Measurements from ENCODE around the gene CCT8.
"Not testable (repeated sequence)": the region's sequence is repeated elsewhere in the genome, so short reads cannot be mapped to it uniquely, and the experiment has no call there.

Gene CCT8

GRCh38 chr21:29018540-29018939 is 54.9 kb downstream of the CCT8 start:
- DNase-seq (ENCODE audit: low read depth, low spot score), result no peak

- DNase-seq (ENCODE audit: low read depth, low spot score), result no peak
Observed at GRCh38 chr21:29017639-29018237, 55.7 kb downstream of the CCT8 start.

GRCh38 chr21:29011236-29011635 is 62.2 kb downstream of the CCT8 start:
- not testable (repeated sequence) for DNase-seq (ENCODE audit: low read depth, low spot score)

GRCh38 chr21:29008367-29008766 is 65.1 kb downstream of the CCT8 start:
- no peak for DNase-seq (ENCODE audit: low read depth, low spot score)

- no peak for DNase-seq (ENCODE audit: low read depth, low spot score)
Observed at GRCh38 chr21:29007810-29008209, 65.6 kb downstream of the CCT8 start.

- no peak for DNase-seq (ENCODE audit: low read depth, low spot score)
Observed at GRCh38 chr21:29007135-29007534, 66.3 kb downstream of the CCT8 start.

All from activated CD4-positive, CD25-positive, alpha-beta regulatory T cell treated with anti-CD3 and anti-CD28 coated beads, Interleukin-2, amount 50 U/mL, for 16 hours (primary cell).